Panc1 (cell line): ENCODE results near the gene DNPH1. TPM values are rescaled to one million over a fixed set of nuclear protein-coding genes. Genes with fewer than 3 reads are reported as not detected.

Experiments used
- ATAC-seq: fragments of 200-7000 bp; cut with Tn5 transposase; 2 replicates; pipeline ENCODE4 v1.9.1; 2020; ENCODE audit warnings: mild to moderate bottlenecking, moderate library complexity
- BruUV-seq: library from RNA; stranded (reverse); fragments of 400-500 nt; replicated peaks from 2 replicates; lab custom pipeline; 2021; lab: Mats Ljungman, UMichigan
- CTCF ChIA-PET: fragments of 300-600 bp; sonication (Branson Sonifier 250); formaldehyde crosslinking; loops from one replicate; lab custom pipeline; 2022; ENCODE audit warnings: antibody characterized with exemption; lab: Charles Lee
- POLR2A ChIA-PET: fragments of 300-600 bp; sonication (Branson Sonifier 250); formaldehyde crosslinking; loops from one replicate; lab custom pipeline; 2022; ENCODE audit warnings: antibody characterized with exemption; lab: Charles Lee
- DNase-seq: peaks from one replicate; pipeline ENCODE4 v3.0.0-alpha.2; 2010; ENCODE audit warnings: low read depth, low spot score
- H3K27ac ChIP-seq: 2 replicates; pipeline ENCODE4 v1.5.1; 2011; ENCODE audit warnings: mild to moderate bottlenecking, low read length, inconsistent platforms
- H3K27me3 ChIP-seq: fragments of 200-500 bp; sonication (Bioruptor generic); 2 replicates; pipeline ENCODE4 v1.6.0; 2014; ENCODE audit warnings: low read length, inconsistent platforms; ENCODE audit not compliant: control insufficient read depth, insufficient read depth
- H3K36me3 ChIP-seq: fragments of 200-500 bp; sonication (Bioruptor generic); 2 replicates; pipeline ENCODE4 v1.5.1; 2014; ENCODE audit warnings: inconsistent platforms, mild to moderate bottlenecking, low read length, moderate library complexity; ENCODE audit not compliant: control insufficient read depth, insufficient read depth
- H3K4me1 ChIP-seq: 2 replicates; pipeline ENCODE4 v1.5.1; 2011; ENCODE audit warnings: inconsistent platforms, mild to moderate bottlenecking, low read length, moderate library complexity; ENCODE audit not compliant: control insufficient read depth, insufficient read depth
- H3K4me3 ChIP-seq, 2 experiments: 2 replicates each; pipeline ENCODE4 v1.5.1; 2011 to 2012; ENCODE audit warnings: low read depth in 2 of 2, low read length in 2 of 2, mild to moderate bottlenecking in 2 of 2, inconsistent platforms in 1 of 2, moderate library complexity in 1 of 2
- H3K9me3 ChIP-seq: fragments of 200-500 bp; sonication (Bioruptor generic); 2 replicates; pipeline ENCODE4 v1.5.1; 2014; ENCODE audit warnings: low read depth, mild to moderate bottlenecking, inconsistent platforms, low read length, moderate library complexity; ENCODE audit not compliant: control insufficient read depth, insufficient read depth
- CTCF ChIP-seq: fragments of 450-650 bp; IDR thresholded peaks from 2 replicates; pipeline ENCODE4 v1.5.1; 2017; ENCODE audit warnings: mild to moderate bottlenecking
- POLR2AphosphoS5 ChIP-seq: IDR thresholded peaks from 2 replicates; pipeline ENCODE4 v1.6.1; 2012; ENCODE audit warnings: mild to moderate bottlenecking, low read depth, low read length, moderate library complexity
- REST ChIP-seq, 2 experiments: IDR thresholded peaks; 2 replicates each; pipeline ENCODE4 v1.6.1; 2011 to 2012; ENCODE audit warnings: low read depth in 2 of 2, control low read depth in 1 of 2, low read length in 1 of 2, mild to moderate bottlenecking in 1 of 2, moderate library complexity in 1 of 2; ENCODE audit not compliant: insufficient read depth in 1 of 2
- SIN3A ChIP-seq: IDR thresholded peaks from 2 replicates; pipeline ENCODE4 v1.6.1; 2012; ENCODE audit warnings: low read depth, mild to moderate bottlenecking, low read length, moderate library complexity, borderline replicate concordance; ENCODE audit not compliant: insufficient read depth
- TCF7L2 ChIP-seq: IDR thresholded peaks from 2 replicates; pipeline ENCODE4 v1.6.1; 2011; ENCODE audit warnings: mild to moderate bottlenecking, low read depth, low read length, inconsistent platforms
- in situ Hi-C: cut with HindIII; loops from 2 replicates; pipeline ENCODE4 v1.10.0; 2016; ENCODE audit warnings: low sequenced_read_pairs, low pct_unique_long_range_greater_than_20kb
- intact Hi-C: fragments of 100-400 bp; cut with micrococcal nuclease; formaldehyde crosslinking; loops from one replicate; pipeline ENCODE4 v1.10.0; 2022; ENCODE audit not compliant: unreplicated experiment
- total RNA-seq: library from RNA; stranded (reverse); gene quantifications from one replicate; pipeline ENCODE4 v1.2.1, GENCODE V29; 2021; ENCODE audit not compliant: unreplicated experiment

Gene DNPH1
- total RNA-seq, 1 experiment from 2014 or later: 67.3 TPM

- Histone ChIP-seq H3K9me3 (no peaks in the 10 kb centered on the region), H3K4me3 (no peak overlapping the region), H3K27me3 (peaks cover 29% of the 10 kb centered on the region), H3K27ac (no peak overlapping the region), H3K4me1 (no peaks in the 10 kb centered on the region), H3K36me3 (no peaks in the 10 kb centered on the region)
- TF ChIP-seq SIN3A: no peak
- intact Hi-C loops: no loop called here
- ChIA-PET POLR2A (no interaction called here), CTCF (no interaction called here)
- no TSS peak for BruUV-seq
- DNase-seq (no peak), ATAC-seq (no peak)
- in situ Hi-C loops: no loop called here
Observed at GRCh38 chr6:43240950-43241349, 11.7 kb upstream of the DNPH1 start.

- H3K4me3 ChIP-seq: no peak overlapping the region
- ChIA-PET POLR2A (no interaction called here), CTCF (no interaction called here)
- H3K9me3 ChIP-seq: no peaks in the 10 kb centered on the region
- TF ChIP-seq REST (IDR thresholded peaks at IDR 0.05; ENCODE audit: insufficient read depth in 1 of 2, low read depth in 2 of 2, low read length in 1 of 2) (no peak), POLR2AphosphoS5 (no peak), CTCF (no peak), TCF7L2 (no peak), SIN3A (no peak)
- in situ Hi-C loops: no loop called here
- intact Hi-C loops: no loop called here
- no TSS peak for BruUV-seq
- no peaks in the 10 kb centered on the region for H3K36me3 ChIP-seq
- H3K27ac ChIP-seq: no peak overlapping the region
- H3K27me3 ChIP-seq: peaks cover 18% of the 10 kb centered on the region
- H3K4me1 ChIP-seq: no peaks in the 10 kb centered on the region
- ATAC-seq (no peak), DNase-seq (no peak)
Observed at GRCh38 chr6:43239054-43239453, 9.8 kb upstream of the DNPH1 start.

- no TSS peak for BruUV-seq
- ATAC-seq: no peak
- in situ Hi-C loops (no loop called here), intact Hi-C loops (no loop called here)
- no peak for DNase-seq
- TF ChIP-seq POLR2AphosphoS5 (no peak), REST (IDR thresholded peaks at IDR 0.05; ENCODE audit: insufficient read depth in 1 of 2, low read depth in 2 of 2, low read length in 1 of 2) (no peak), SIN3A (no peak), TCF7L2 (no peak), CTCF (no peak)
- ChIA-PET CTCF (no interaction called here), POLR2A (no interaction called here)
- H3K4me3 ChIP-seq: no peak overlapping the region
- no peaks in the 10 kb centered on the region for H3K36me3 ChIP-seq
- peaks cover 5% of the 10 kb centered on the region for H3K27me3 ChIP-seq
- H3K9me3 ChIP-seq: no peaks in the 10 kb centered on the region
- no peak overlapping the region for H3K27ac ChIP-seq
- no peaks in the 10 kb centered on the region for H3K4me1 ChIP-seq
Observed at GRCh38 chr6:43235841-43236240, 6.6 kb upstream of the DNPH1 start.
